ENCODE measurements around the gene EDDM13. TPM values are rescaled to one million over a fixed set of nuclear protein-coding genes. Genes with fewer than 3 reads are reported as not detected.
"Not testable (repeated sequence)": the region's sequence is repeated elsewhere in the genome, so short reads cannot be mapped to it uniquely, and the experiment has no call there.

Gene EDDM13
- total RNA-seq, 1 donor from 2014 or later, result 0.46 TPM

GRCh38 chr19:56295531-56296455, 23.2 kb downstream of the EDDM13 start:
- no peak for DNase-seq (ENCODE audit: low read depth, low spot score)

GRCh38 chr19:56297010-56297409, 24.5 kb downstream of the EDDM13 start:
- no peak for DNase-seq (ENCODE audit: low read depth, low spot score)

GRCh38 chr19:56299688-56300087, 27.1 kb downstream of the EDDM13 start:
- no peak for DNase-seq (ENCODE audit: low read depth, low spot score)

GRCh38 chr19:56301155-56301554, 28.6 kb downstream of the EDDM13 start:
- DNase-seq (ENCODE audit: low read depth, low spot score), result no peak

GRCh38 chr19:56301886-56302620, 29.5 kb downstream of the EDDM13 start:
- DNase-seq (ENCODE audit: low read depth, low spot score), result no peak

- no peak for DNase-seq (ENCODE audit: low read depth, low spot score)
Observed at GRCh38 chr19:56304243-56304642, 31.7 kb downstream of the EDDM13 start.

GRCh38 chr19:56306016-56306415, 33.5 kb downstream of the EDDM13 start:
- no peak for DNase-seq (ENCODE audit: low read depth, low spot score)

GRCh38 chr19:56307062-56307461, 34.5 kb downstream of the EDDM13 start:
- not testable (repeated sequence) for DNase-seq (ENCODE audit: low read depth, low spot score)

GRCh38 chr19:56308792-56309191, 36.2 kb downstream of the EDDM13 start:
- no peak for DNase-seq (ENCODE audit: low read depth, low spot score)

- peak; percentile 13 for DNase-seq (ENCODE audit: low read depth, low spot score)
Observed at GRCh38 chr19:56309511-56310185, 37.1 kb downstream of the EDDM13 start.

GRCh38 chr19:56310462-56310861, 37.9 kb downstream of the EDDM13 start:
- DNase-seq (ENCODE audit: low read depth, low spot score), result no peak

GRCh38 chr19:56312342-56312741, 39.8 kb downstream of the EDDM13 start:
- no peak for DNase-seq (ENCODE audit: low read depth, low spot score)

GRCh38 chr19:56312787-56313657, 40.5 kb downstream of the EDDM13 start:
- no peak for DNase-seq (ENCODE audit: low read depth, low spot score)

- DNase-seq (ENCODE audit: low read depth, low spot score), result no peak
Observed at GRCh38 chr19:56314018-56314380, 41.5 kb downstream of the EDDM13 start.

- DNase-seq (ENCODE audit: low read depth, low spot score), result peak; percentile 84
Observed at GRCh38 chr19:56314381-56315076, 42.0 kb downstream of the EDDM13 start, which contains the start of gene ZSCAN5A. Gene ZSCAN5A, minus strand, starts transcription at chr19:56314839. Its CDS starts 89,793 bp downstream, at chr19:56225046.

- DNase-seq (ENCODE audit: low read depth, low spot score), result peak; percentile 94
Observed at GRCh38 chr19:56315077-56315828, 42.7 kb downstream of the EDDM13 start.

GRCh38 chr19:56316728-56317127, 44.2 kb downstream of the EDDM13 start:
- no peak for DNase-seq (ENCODE audit: low read depth, low spot score)

GRCh38 chr19:56317749-56318148, 45.2 kb downstream of the EDDM13 start:
- DNase-seq (ENCODE audit: low read depth, low spot score), result no peak

- no peak for DNase-seq (ENCODE audit: low read depth, low spot score)
Observed at GRCh38 chr19:56319991-56320390, 47.4 kb downstream of the EDDM13 start.
